ENCODE results near the gene AOC2. TPM values are rescaled to one million over a fixed set of nuclear protein-coding genes. Genes with fewer than 3 reads are reported as not detected.

Gene AOC2
- total and polyA plus RNA-seq, 9 of the 15 experiments (the other 6 are each of a cell fraction or from before 2014, with no cell fraction given), result 0.08 to 0.91 (median 0.49) TPM

DNA sequence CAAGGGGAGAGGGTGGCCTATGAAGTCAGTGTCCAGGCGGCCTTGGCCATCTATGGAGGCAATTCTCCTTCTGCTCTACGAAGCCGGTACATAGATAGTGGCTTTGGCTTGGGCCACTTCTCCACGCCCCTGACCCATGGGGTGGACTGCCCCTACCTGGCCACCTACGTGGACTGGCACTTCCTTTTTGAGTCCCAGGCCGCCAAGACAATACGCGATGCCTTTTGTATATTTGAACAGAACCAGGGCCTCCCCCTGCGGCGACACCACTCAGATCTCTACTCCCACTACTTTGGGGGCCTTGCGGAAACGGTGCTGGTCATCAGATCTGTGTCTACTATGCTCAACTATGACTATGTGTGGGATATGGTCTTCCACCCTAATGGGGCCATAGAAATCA, 24.0 kb downstream of the AOC2 start:
- peaks cover 34 to 58% of the 10 kb centered on the region in 2 experiments for H3K27me3 ChIP-seq (ENCODE audit: control insufficient read depth in 2 of 2, insufficient read depth in 2 of 2, low read length in 2 of 2)
- 42% methylated on average over 12 of the region's 12 CpGs for WGBS (ENCODE audit: insufficient coverage, low coverage, missing lambda C conversion rate)
- TF ChIP-seq, protein P1, sequence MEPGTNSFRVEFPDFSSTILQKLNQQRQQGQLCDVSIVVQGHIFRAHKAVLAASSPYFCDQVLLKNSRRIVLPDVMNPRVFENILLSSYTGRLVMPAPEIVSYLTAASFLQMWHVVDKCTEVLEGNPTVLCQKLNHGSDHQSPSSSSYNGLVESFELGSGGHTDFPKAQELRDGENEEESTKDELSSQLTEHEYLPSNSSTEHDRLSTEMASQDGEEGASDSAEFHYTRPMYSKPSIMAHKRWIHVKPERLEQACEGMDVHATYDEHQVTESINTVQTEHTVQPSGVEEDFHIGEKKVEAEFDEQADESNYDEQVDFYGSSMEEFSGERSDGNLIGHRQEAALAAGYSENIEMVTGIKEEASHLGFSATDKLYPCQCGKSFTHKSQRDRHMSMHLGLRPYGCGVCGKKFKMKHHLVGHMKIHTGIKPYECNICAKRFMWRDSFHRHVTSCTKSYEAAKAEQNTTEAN (CRISPR knock-in tag; IDR thresholded peaks at IDR 0.05), result no peak
- TF ChIP-seq, protein P2, sequence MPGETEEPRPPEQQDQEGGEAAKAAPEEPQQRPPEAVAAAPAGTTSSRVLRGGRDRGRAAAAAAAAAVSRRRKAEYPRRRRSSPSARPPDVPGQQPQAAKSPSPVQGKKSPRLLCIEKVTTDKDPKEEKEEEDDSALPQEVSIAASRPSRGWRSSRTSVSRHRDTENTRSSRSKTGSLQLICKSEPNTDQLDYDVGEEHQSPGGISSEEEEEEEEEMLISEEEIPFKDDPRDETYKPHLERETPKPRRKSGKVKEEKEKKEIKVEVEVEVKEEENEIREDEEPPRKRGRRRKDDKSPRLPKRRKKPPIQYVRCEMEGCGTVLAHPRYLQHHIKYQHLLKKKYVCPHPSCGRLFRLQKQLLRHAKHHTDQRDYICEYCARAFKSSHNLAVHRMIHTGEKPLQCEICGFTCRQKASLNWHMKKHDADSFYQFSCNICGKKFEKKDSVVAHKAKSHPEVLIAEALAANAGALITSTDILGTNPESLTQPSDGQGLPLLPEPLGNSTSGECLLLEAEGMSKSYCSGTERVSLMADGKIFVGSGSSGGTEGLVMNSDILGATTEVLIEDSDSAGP (CRISPR knock-in tag; IDR thresholded peaks at IDR 0.05), result no peak
- TF ChIP-seq ESRRB (CRISPR knock-in tag; IDR thresholded peaks at IDR 0.05; ENCODE audit: borderline replicate concordance) (no peak), FOSL1 (tag; conservative IDR thresholded peaks at IDR 0.05) (no peak), STAT5B (CRISPR knock-in tag; IDR thresholded peaks at IDR 0.05) (no peak), CSDE1 (IDR thresholded peaks at IDR 0.05) (no peak), KAT7 (CRISPR knock-in tag; IDR thresholded peaks at IDR 0.05; ENCODE audit: borderline replicate concordance) (no peak), ARID1B (IDR thresholded peaks at IDR 0.05) (no peak), IFI16 (CRISPR knock-in tag; IDR thresholded peaks at IDR 0.05) (no peak), ZNF354B (CRISPR knock-in tag; IDR thresholded peaks at IDR 0.05) (no peak), MAX (CRISPR knock-in tag; IDR thresholded peaks at IDR 0.05) (no peak)
- TF ChIP-seq, protein P3, sequence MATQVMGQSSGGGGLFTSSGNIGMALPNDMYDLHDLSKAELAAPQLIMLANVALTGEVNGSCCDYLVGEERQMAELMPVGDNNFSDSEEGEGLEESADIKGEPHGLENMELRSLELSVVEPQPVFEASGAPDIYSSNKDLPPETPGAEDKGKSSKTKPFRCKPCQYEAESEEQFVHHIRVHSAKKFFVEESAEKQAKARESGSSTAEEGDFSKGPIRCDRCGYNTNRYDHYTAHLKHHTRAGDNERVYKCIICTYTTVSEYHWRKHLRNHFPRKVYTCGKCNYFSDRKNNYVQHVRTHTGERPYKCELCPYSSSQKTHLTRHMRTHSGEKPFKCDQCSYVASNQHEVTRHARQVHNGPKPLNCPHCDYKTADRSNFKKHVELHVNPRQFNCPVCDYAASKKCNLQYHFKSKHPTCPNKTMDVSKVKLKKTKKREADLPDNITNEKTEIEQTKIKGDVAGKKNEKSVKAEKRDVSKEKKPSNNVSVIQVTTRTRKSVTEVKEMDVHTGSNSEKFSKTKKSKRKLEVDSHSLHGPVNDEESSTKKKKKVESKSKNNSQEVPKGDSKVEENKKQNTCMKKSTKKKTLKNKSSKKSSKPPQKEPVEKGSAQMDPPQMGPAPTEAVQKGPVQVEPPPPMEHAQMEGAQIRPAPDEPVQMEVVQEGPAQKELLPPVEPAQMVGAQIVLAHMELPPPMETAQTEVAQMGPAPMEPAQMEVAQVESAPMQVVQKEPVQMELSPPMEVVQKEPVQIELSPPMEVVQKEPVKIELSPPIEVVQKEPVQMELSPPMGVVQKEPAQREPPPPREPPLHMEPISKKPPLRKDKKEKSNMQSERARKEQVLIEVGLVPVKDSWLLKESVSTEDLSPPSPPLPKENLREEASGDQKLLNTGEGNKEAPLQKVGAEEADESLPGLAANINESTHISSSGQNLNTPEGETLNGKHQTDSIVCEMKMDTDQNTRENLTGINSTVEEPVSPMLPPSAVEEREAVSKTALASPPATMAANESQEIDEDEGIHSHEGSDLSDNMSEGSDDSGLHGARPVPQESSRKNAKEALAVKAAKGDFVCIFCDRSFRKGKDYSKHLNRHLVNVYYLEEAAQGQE (IDR thresholded peaks at IDR 0.05; ENCODE audit: borderline replicate concordance), result no peak
- TF ChIP-seq, protein P3 (CRISPR knock-in tag; IDR thresholded peaks at IDR 0.05; ENCODE audit: low read depth), result no peak

More for the DNA sequence above, 24.0 kb downstream of the AOC2 start:
- no peak overlapping the region for H3K4me3 ChIP-seq
- no peaks in the 10 kb centered on the region for H3K9me3 ChIP-seq (replicated peaks; ENCODE audit: control insufficient read depth, insufficient read depth, low read depth, low read length)
- H3K36me3 ChIP-seq (ENCODE audit: control insufficient read depth, insufficient read depth, low read length), result no peaks in the 10 kb centered on the region
- peaks cover 0 to 11% of the 10 kb centered on the region in 2 experiments; a peak in 1 of 5 replicates for H3K4me1 ChIP-seq (replicated peaks in 1 of 2; ENCODE audit: control insufficient read depth in 2 of 2, insufficient read depth in 2 of 2, low read length in 2 of 2)
- H3K9ac ChIP-seq (ENCODE audit: insufficient read depth in 1 of 2, low read depth in 2 of 2, low read length in 2 of 2), result 0 out of 4 replicates have a peak overlapping the region, but pooled peaks of 1 of the 2 experiments have one; percentile 26
- H4K20me1 ChIP-seq (replicated peaks; ENCODE audit: control insufficient read depth, insufficient read depth, low read length), result 0 out of 2 replicates have a peak, but pooled peaks cover 3% of the 10 kb centered on the region
- POLR2A ChIA-PET, result no interaction called here
- ATAC-seq (no peak), DNase-seq (ENCODE audit: extremely low read depth in 1 of 4, low spot score in 3 of 4) (no peak), FAIRE-seq (no peak)
- no peaks in the 10 kb centered on the region for H3K9me1 ChIP-seq (ENCODE audit: control insufficient read depth, insufficient read depth, low read length)
- no peak overlapping the region for H2AFZ ChIP-seq (ENCODE audit: low read depth, low read length)
- no peak overlapping the region for H3K27ac ChIP-seq (ENCODE audit: extremely low read depth, low read depth, low read length)
- in situ Hi-C loops (cut with MboI), result no loop called here
- BruUV-seq (replicated peaks), result no TSS peak
- no peaks in the 10 kb centered on the region for H3K79me2 ChIP-seq (ENCODE audit: control insufficient read depth, insufficient read depth, low read length)
- CTCF ChIA-PET (ENCODE audit: low intra/inter-chr PET ratio), result no interaction called here
- no peak overlapping the region for H3K4me2 ChIP-seq (ENCODE audit: insufficient read depth, low read length)
- intact Hi-C loops (cut with micrococcal nuclease), result no loop called here
